ENCODE results near the gene ZNF774.

DNA sequence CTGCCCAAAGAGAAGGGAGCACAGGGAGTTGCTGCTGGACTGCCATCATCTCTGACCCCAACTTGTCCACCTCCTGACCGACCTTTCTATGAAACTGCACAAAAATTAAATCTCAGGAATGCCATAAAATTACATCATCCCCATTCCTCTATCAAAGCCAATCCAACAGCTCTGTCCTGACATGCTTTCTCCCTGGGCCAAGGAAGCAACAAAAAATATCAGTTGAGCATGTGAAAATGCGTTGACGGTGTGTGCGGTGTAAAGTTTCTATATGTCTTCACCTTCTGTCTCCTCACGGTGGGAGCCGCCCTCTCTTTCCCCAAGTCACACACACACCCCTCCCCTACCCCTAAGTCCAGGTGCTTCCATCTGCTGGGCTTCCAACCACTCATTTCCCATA lies 3.6 kb upstream of the ZNF774 start:
- TF ChIP-seq, protein P1, sequence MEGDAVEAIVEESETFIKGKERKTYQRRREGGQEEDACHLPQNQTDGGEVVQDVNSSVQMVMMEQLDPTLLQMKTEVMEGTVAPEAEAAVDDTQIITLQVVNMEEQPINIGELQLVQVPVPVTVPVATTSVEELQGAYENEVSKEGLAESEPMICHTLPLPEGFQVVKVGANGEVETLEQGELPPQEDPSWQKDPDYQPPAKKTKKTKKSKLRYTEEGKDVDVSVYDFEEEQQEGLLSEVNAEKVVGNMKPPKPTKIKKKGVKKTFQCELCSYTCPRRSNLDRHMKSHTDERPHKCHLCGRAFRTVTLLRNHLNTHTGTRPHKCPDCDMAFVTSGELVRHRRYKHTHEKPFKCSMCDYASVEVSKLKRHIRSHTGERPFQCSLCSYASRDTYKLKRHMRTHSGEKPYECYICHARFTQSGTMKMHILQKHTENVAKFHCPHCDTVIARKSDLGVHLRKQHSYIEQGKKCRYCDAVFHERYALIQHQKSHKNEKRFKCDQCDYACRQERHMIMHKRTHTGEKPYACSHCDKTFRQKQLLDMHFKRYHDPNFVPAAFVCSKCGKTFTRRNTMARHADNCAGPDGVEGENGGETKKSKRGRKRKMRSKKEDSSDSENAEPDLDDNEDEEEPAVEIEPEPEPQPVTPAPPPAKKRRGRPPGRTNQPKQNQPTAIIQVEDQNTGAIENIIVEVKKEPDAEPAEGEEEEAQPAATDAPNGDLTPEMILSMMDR (IDR thresholded peaks at IDR 0.05), result no peak
- TF ChIP-seq EZH2 (IDR thresholded peaks at IDR 0.05), result no peak

All from neural progenitor cell (in vitro differentiated cells).